ENCODE results near the gene CDC45. TPM values are rescaled to one million over a fixed set of nuclear protein-coding genes. Genes with fewer than 3 reads are reported as not detected.

The CDC45 gene
- total RNA-seq, 1 donor from 2014 or later = 3.9 TPM

GRCh38 chr22:19447330-19448075 is 32.2 kb upstream of the CDC45 start, which contains the start of gene C22orf39:
Gene C22orf39, minus strand, starts transcription at chr22:19447711. Its CDS starts 23 bp downstream, at chr22:19447688.
- intact Hi-C loops (cut with micrococcal nuclease) = loop anchor here (1.0 to 5.0 kb wide), 6 partner anchors 15 to 268 kb away; partner anchors contain the start of genes CDC45, CLTCL1, MRPL40 and UFD1
- peaks cover 31% of the 10 kb centered on the region for H3K4me1 Mint-ChIP-seq
- CTCF ChIA-PET = interaction anchor here (0.9 to 2.0 kb wide), 3 partner anchors 16 to 182 kb away, joined by 3 to 4 read pairs (median 4); no protein-coding TSS in a partner anchor
- H3K27me3 Mint-ChIP-seq = no peaks in the 10 kb centered on the region
- H3K9me3 Mint-ChIP-seq = no peaks in the 10 kb centered on the region
- no peak for TF ChIP-seq CTCF (IDR thresholded peaks at IDR 0.05)
- peak within 1 kb of the TSS; percentile 98 for H3K27ac Mint-ChIP-seq
- H3K4me3 Mint-ChIP-seq = peak within 1 kb of the TSS; percentile 95
- POLR2A ChIA-PET = interaction anchor here (0.6 to 3.0 kb wide), 9 partner anchors 8 to 206 kb away, joined by 3 to 92 read pairs (median 8); partner anchors contain the start of genes CDC45, CLTCL1, HIRA and MRPL40
- ATAC-seq (ENCODE audit: low read depth) (peak; percentile 85), DNase-seq (peak; percentile 78)
- H3K36me3 Mint-ChIP-seq (ENCODE audit: low read depth) = peaks cover 54% of the 10 kb centered on the region

- Mint-ChIP-seq H3K27me3 (no peaks in the 10 kb centered on the region), H3K27ac (peak overlapping the region; percentile 98), H3K4me3 (peak overlapping the region; percentile 95), H3K36me3 (ENCODE audit: low read depth) (peaks cover 56% of the 10 kb centered on the region), H3K9me3 (no peaks in the 10 kb centered on the region), H3K4me1 (peaks cover 31% of the 10 kb centered on the region)
- ATAC-seq (ENCODE audit: low read depth) (peak; percentile 72), DNase-seq (peak; percentile 40)
- ChIA-PET POLR2A (interaction anchor here (0.5 to 3.0 kb wide), 7 partner anchors 9 to 236 kb away, joined by 5 to 92 read pairs (median 8); partner anchors contain the start of genes CDC45, CLTCL1, HIRA and MRPL40), CTCF (interaction anchor here (0.9 to 2.0 kb wide), 3 partner anchors 16 to 182 kb away, joined by 3 to 4 read pairs (median 4); no protein-coding TSS in a partner anchor)
- intact Hi-C loops (cut with micrococcal nuclease) = loop anchor here (1.0 to 5.0 kb wide), 4 partner anchors 86 to 269 kb away; partner anchors contain the start of gene CLTCL1
- no peak for TF ChIP-seq CTCF (IDR thresholded peaks at IDR 0.05)
Measured at GRCh38 chr22:19448076-19448607, 31.6 kb upstream of the CDC45 start.

GRCh38 chr22:19448739-19449421 is 30.8 kb upstream of the CDC45 start:
- no peak for TF ChIP-seq CTCF (IDR thresholded peaks at IDR 0.05)
- peaks cover 56% of the 10 kb centered on the region for H3K36me3 Mint-ChIP-seq (ENCODE audit: low read depth)
- H3K9me3 Mint-ChIP-seq = no peaks in the 10 kb centered on the region
- H3K27me3 Mint-ChIP-seq = no peaks in the 10 kb centered on the region
- DNase-seq (no peak), ATAC-seq (ENCODE audit: low read depth) (no peak)
- peak overlapping the region; percentile 95 for H3K4me3 Mint-ChIP-seq
- POLR2A ChIA-PET = interaction anchor here (3.0 kb wide), 1 partner anchor 15 kb away, joined by 92 read pairs; the partner anchor contains the start of genes HIRA and MRPL40
- peaks cover 30% of the 10 kb centered on the region for H3K4me1 Mint-ChIP-seq
- peak overlapping the region; percentile 98 for H3K27ac Mint-ChIP-seq
- intact Hi-C loops (cut with micrococcal nuclease) = loop anchor here (1.0 to 5.0 kb wide), 4 partner anchors 87 to 270 kb away; partner anchors contain the start of gene CLTCL1
- CTCF ChIA-PET = interaction anchor here (2.0 kb wide), 1 partner anchor 29 kb away, joined by 4 read pairs; no protein-coding TSS in a partner anchor

GRCh38 chr22:19449422-19449767 is 30.3 kb upstream of the CDC45 start:
- H3K4me3 Mint-ChIP-seq = no peak overlapping the region
- H3K36me3 Mint-ChIP-seq (ENCODE audit: low read depth) = peaks cover 56% of the 10 kb centered on the region
- DNase-seq (no peak), ATAC-seq (ENCODE audit: low read depth) (no peak)
- H3K9me3 Mint-ChIP-seq = no peaks in the 10 kb centered on the region
- CTCF ChIA-PET = no interaction called here
- peaks cover 30% of the 10 kb centered on the region for H3K4me1 Mint-ChIP-seq
- H3K27me3 Mint-ChIP-seq = no peaks in the 10 kb centered on the region
- no peak for TF ChIP-seq CTCF (IDR thresholded peaks at IDR 0.05)
- no peak overlapping the region for H3K27ac Mint-ChIP-seq
- intact Hi-C loops (cut with micrococcal nuclease) = loop anchor here (5.0 kb wide), 2 partner anchors 87 to 157 kb away; partner anchors contain the start of gene CLTCL1
- POLR2A ChIA-PET = no interaction called here

All from activated B cell treated with CpG ODN at 0.5 μM for 24 hours (primary cell).